GM19193 (cell line): Measurements from ENCODE around the gene TBC1D9.

Source experiments
- POLR2A ChIP-seq: IDR thresholded peaks from 4 replicates; pipeline ENCODE4 v1.6.1; 2011; ENCODE audit not compliant: insufficient read depth, insufficient read length; ENCODE audit errors: extremely low read depth

The TBC1D9 gene

GRCh38 chr4:140756319-140757231 is at the start of gene TBC1D9:
Gene TBC1D9, minus strand, starts transcription at chr4:140756385. Its CDS starts 340 bp downstream, at chr4:140756045.
- TF ChIP-seq POLR2A: peak; percentile 34

- TF ChIP-seq POLR2A: no peak
These were observed 49.1 kb upstream of the TBC1D9 start for GRCh38 chr4:140805293-140805692.

- TF ChIP-seq POLR2A: no peak
These were observed 46.4 kb upstream of the TBC1D9 start for GRCh38 chr4:140802591-140802990.

- TF ChIP-seq POLR2A: no peak
These were observed 44.5 kb upstream of the TBC1D9 start for GRCh38 chr4:140800666-140801065.

GRCh38 chr4:140799686-140800225 is 43.6 kb upstream of the TBC1D9 start:
- TF ChIP-seq POLR2A: no peak

GRCh38 chr4:140793291-140793690 is 37.1 kb upstream of the TBC1D9 start:
- no peak for TF ChIP-seq POLR2A

GRCh38 chr4:140790765-140791164 is 34.6 kb upstream of the TBC1D9 start:
- TF ChIP-seq POLR2A: no peak

- no peak for TF ChIP-seq POLR2A
These were observed 34.0 kb upstream of the TBC1D9 start for GRCh38 chr4:140790171-140790570.

- no peak for TF ChIP-seq POLR2A
These were observed 33.6 kb upstream of the TBC1D9 start for GRCh38 chr4:140789759-140790158.

- TF ChIP-seq POLR2A: no peak
These were observed 25.4 kb upstream of the TBC1D9 start for GRCh38 chr4:140781596-140781995.

- no peak for TF ChIP-seq POLR2A
These were observed 21.7 kb upstream of the TBC1D9 start for GRCh38 chr4:140777894-140778293.

GRCh38 chr4:140777386-140777785 is 21.2 kb upstream of the TBC1D9 start:
- TF ChIP-seq POLR2A: no peak

- no peak for TF ChIP-seq POLR2A
These were observed 20.4 kb upstream of the TBC1D9 start for GRCh38 chr4:140776556-140776955.

- no peak for TF ChIP-seq POLR2A
These were observed 18.8 kb upstream of the TBC1D9 start for GRCh38 chr4:140774956-140775355.

GRCh38 chr4:140774510-140774909 is 18.3 kb upstream of the TBC1D9 start:
- no peak for TF ChIP-seq POLR2A

GRCh38 chr4:140769209-140769608 is 13.0 kb upstream of the TBC1D9 start:
- no peak for TF ChIP-seq POLR2A
